ENCODE measurements around the gene HERPUD2.

DNA sequence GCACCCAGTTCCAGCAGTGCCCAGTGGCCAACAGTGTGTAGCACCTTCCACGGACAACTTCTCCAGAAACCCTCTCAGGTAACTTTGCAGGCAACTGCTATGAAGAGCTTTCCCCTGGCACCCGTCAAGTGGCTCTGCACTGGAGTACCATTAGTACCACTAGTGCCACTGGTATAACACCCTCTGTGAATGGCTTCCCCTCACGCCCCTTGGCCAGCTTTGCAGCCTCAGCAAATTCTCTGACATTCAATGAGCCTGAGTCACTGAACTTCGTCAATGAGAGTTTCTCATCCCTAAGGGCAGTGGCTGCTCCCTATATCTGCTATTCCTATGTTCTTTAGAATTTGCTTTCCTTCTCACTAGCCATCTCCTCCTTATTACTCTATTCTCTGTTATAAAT is 7.6 kb upstream of the HERPUD2 start:
- TF ChIP-seq, protein P1, sequence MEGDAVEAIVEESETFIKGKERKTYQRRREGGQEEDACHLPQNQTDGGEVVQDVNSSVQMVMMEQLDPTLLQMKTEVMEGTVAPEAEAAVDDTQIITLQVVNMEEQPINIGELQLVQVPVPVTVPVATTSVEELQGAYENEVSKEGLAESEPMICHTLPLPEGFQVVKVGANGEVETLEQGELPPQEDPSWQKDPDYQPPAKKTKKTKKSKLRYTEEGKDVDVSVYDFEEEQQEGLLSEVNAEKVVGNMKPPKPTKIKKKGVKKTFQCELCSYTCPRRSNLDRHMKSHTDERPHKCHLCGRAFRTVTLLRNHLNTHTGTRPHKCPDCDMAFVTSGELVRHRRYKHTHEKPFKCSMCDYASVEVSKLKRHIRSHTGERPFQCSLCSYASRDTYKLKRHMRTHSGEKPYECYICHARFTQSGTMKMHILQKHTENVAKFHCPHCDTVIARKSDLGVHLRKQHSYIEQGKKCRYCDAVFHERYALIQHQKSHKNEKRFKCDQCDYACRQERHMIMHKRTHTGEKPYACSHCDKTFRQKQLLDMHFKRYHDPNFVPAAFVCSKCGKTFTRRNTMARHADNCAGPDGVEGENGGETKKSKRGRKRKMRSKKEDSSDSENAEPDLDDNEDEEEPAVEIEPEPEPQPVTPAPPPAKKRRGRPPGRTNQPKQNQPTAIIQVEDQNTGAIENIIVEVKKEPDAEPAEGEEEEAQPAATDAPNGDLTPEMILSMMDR (IDR thresholded peaks at IDR 0.05): no peak
- no peak for TF ChIP-seq POLR2A (IDR thresholded peaks at IDR 0.05)

Data from heart left ventricle (tissue), 13 donors.